Kidney (tissue), 14 donors: ENCODE results near the gene EPHA1. TPM values are rescaled to one million over a fixed set of nuclear protein-coding genes. Genes with fewer than 3 reads are reported as not detected.

ENCODE experiments used
- DNase-seq, 5 donors: peaks; one replicate each; pipeline ENCODE4 v3.0.0-alpha.2; 2013 to 2020
- FAIRE-seq: peaks from 2 replicates; lab custom pipeline; 2012; peaks lifted over from hg19 to GRCh38; lab: Jason Lieb, UNC
- H3K27ac ChIP-seq, 2 donors: one replicate each; pipeline ENCODE4 v1.7.0; 2013; ENCODE audit warnings: low read depth in 2 of 2, low read length in 2 of 2, inconsistent platforms in 1 of 2
- H3K27me3 ChIP-seq: one replicate; pipeline ENCODE4 v1.7.1; 2013; ENCODE audit warnings: low read length, inconsistent platforms; ENCODE audit not compliant: control insufficient read depth, insufficient read depth
- H3K36me3 ChIP-seq, 3 donors: one replicate each; pipeline versions ENCODE4 v1.7.0 to v1.7.1; 2013; ENCODE audit warnings: low read length in 3 of 3, control low read depth in 1 of 3, inconsistent platforms in 1 of 3; ENCODE audit not compliant: insufficient read depth in 3 of 3, control insufficient read depth in 2 of 3
- H3K4me1 ChIP-seq, 3 donors: one replicate each; pipeline versions ENCODE4 v1.7.0 to v1.7.1; 2013; ENCODE audit warnings: low read length in 3 of 3, inconsistent platforms in 1 of 3, low read depth in 1 of 3; ENCODE audit not compliant: control insufficient read depth in 2 of 3, insufficient read depth in 2 of 3
- H3K4me3 ChIP-seq, 3 donors: one replicate each; pipeline versions ENCODE4 v1.7.0 to v1.8.1; 2013; ENCODE audit warnings: low read length in 3 of 3, control low read depth in 1 of 3, inconsistent platforms in 1 of 3
- H3K9ac ChIP-seq, 3 donors: one replicate each; pipeline versions ENCODE4 v1.7.0 to v1.7.1; 2013; ENCODE audit warnings: low read length in 3 of 3, control low read depth in 1 of 3, inconsistent platforms in 1 of 3
- H3K9me3 ChIP-seq, 3 donors: one replicate each; pipeline versions ENCODE4 v1.7.0 to v1.7.1; 2013; ENCODE audit warnings: low read length in 3 of 3, control low read depth in 1 of 3, inconsistent platforms in 1 of 3; ENCODE audit not compliant: control insufficient read depth in 2 of 3, insufficient read depth in 1 of 3
- intact Hi-C: fragments of 100-400 bp; cut with DNase I; formaldehyde crosslinking; loops from one replicate; pipeline ENCODE4 v1.11.1; 2022
- polyA plus RNA-seq: library from polyadenylated mRNA; stranded (reverse); fragments of 350-450 nt; fragmentation: Illumina TruSeq; extraction: RNeasy Lipid Tissue Mini Kit (QIAGEN cat#74804); gene quantifications from one replicate; pipeline ENCODE4 v1.2.3, GENCODE V29; 2014; ENCODE audit warnings: low read depth, low replicate concordance; ENCODE audit not compliant: insufficient read depth
- total RNA-seq: library from RNA; stranded (reverse); fragmentation: NEBNext Ultra II Directional; extraction: Animal tissue kit (Norgen Biotek cat#: 25700); gene quantifications from one replicate; pipeline ENCODE4 v1.2.1, GENCODE V29; 2021
- TF ChIP-seq, protein P1 (sequence below): IDR thresholded peaks from 3 replicates; pipeline ENCODE4 v1.5.1; 2012; ENCODE audit warnings: mild to moderate bottlenecking, moderate library complexity, borderline replicate concordance; ENCODE audit not compliant: insufficient read depth; ENCODE audit errors: extremely low read depth
- donor health status: control.
- donor health status: control.
- donor health status: control.
- donor health status: control.
- donor health status: control.
- donor health status: DM: yes; HTN: yes; CAD: no.
- donor health status: Normal renal cell carcinoma (clear cell type).

The EPHA1 gene
- total and polyA plus RNA-seq, 2 donors from 2014 or later, result 6.9 to 22.3 TPM

DNA sequence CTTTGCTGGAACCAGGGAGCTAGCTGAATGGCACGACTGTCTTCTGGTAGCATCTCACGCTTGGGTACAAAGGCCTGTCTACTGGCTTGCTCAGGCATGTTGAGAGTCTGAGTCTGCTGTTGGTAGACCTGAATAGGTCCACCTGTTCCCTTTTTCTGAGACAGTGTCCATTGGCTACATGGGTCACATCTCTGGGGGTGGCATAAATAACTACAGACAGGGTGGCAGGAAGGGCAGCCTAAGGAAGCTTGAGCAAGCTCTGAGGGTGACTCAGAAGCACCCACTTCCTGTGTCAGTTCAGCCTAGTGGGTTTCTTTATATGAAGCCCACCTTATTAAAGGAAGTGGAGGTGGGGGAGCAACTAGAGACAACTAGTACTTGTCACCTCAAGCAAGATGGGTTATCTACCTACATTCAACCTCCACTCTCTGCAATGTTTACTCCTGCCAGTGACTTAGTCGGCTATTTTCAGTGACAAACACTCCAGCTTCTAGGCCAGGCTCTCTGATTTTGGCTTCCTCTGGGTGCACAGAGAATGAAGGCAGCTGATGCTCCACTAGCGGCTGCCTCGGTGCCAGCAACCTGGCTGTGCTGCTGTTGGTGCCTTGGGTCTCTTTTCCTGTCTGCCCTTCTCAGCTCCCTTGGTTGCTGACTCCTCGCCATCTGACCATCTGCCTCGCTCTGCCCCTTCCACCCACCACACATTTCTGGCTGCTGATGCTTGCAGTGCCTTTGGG, 33.2 kb downstream of the EPHA1 start:
- H3K27ac ChIP-seq, result no peak overlapping the region
- H3K4me3 ChIP-seq, result no peak overlapping the region
- no peaks in the 10 kb centered on the region for H3K36me3 ChIP-seq
- H3K9ac ChIP-seq, result no peak overlapping the region
- H3K4me1 ChIP-seq, result peaks cover 3 to 6% (median 3%) of the 10 kb centered on the region in 3 donors
- TF ChIP-seq, protein P1, sequence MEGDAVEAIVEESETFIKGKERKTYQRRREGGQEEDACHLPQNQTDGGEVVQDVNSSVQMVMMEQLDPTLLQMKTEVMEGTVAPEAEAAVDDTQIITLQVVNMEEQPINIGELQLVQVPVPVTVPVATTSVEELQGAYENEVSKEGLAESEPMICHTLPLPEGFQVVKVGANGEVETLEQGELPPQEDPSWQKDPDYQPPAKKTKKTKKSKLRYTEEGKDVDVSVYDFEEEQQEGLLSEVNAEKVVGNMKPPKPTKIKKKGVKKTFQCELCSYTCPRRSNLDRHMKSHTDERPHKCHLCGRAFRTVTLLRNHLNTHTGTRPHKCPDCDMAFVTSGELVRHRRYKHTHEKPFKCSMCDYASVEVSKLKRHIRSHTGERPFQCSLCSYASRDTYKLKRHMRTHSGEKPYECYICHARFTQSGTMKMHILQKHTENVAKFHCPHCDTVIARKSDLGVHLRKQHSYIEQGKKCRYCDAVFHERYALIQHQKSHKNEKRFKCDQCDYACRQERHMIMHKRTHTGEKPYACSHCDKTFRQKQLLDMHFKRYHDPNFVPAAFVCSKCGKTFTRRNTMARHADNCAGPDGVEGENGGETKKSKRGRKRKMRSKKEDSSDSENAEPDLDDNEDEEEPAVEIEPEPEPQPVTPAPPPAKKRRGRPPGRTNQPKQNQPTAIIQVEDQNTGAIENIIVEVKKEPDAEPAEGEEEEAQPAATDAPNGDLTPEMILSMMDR, result no peak
- FAIRE-seq, result no peak
- H3K27me3 ChIP-seq, result no peaks in the 10 kb centered on the region
- DNase-seq, result peak in 1 of 5 donors; percentile 51
- intact Hi-C loops, result no loop called here
- H3K9me3 ChIP-seq, result no peaks in the 10 kb centered on the region

DNA sequence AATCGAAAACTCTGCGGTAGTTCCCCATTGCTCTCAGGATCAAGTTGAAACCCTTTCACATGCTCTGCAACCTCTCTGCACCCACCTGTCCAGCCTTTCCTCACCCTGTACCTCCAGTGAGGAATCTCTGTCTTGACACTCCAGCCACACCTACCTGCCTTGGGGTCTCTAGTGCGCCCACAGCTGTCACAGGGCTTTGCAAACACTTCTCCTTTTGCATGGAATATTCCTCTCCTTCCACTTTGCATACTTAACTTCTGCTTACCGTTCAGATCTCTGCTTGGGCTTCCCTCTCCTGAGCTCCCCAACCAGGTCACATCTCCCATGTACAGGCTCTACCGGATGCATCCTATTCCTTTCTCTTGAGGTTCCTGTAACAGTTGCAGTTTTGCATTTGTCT, 34.1 kb downstream of the EPHA1 start:
- Histone ChIP-seq H3K36me3 (no peaks in the 10 kb centered on the region), H3K4me3 (no peak overlapping the region), H3K9me3 (no peaks in the 10 kb centered on the region), H3K27ac (no peak overlapping the region), H3K27me3 (no peaks in the 10 kb centered on the region), H3K4me1 (peaks cover 0 to 6% (median 2%) of the 10 kb centered on the region in 3 donors), H3K9ac (no peak overlapping the region)
- TF ChIP-seq, protein P1, result no peak
- intact Hi-C loops, result no loop called here
- FAIRE-seq, result no peak
- DNase-seq, result peak in 1 of 5 donors; percentile 21

DNA sequence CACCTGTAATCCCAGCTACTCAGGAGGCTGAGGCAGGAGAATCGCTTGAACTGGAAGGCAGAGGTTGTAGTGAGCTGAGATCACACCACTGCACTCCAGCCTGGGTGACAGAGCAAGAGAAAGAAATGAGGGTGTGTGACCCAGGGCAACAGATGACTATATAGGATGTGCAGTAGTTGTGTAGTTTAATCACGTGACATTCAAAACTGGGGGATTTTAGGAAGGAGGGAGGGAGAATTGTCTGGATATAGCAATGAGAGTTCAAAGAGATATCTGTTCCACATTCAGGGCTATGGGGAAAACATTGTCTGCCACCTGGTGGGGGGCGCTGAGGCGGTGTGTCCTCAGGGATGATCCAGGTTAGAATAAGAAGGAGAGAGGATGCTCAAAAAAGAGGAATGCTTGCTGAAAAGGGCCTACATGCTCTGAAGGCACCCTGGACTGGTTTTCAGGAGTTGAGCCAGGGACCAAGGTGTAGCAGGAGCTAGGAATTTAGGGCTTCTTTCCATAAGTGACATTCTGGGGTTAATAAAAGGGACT, 35.3 kb downstream of the EPHA1 start:
- TF ChIP-seq, protein P1, result no peak
- DNase-seq (peak in 1 of 5 donors; percentile 14), FAIRE-seq (no peak)
- Histone ChIP-seq H3K27ac (no peak overlapping the region), H3K9ac (no peak overlapping the region), H3K36me3 (no peaks in the 10 kb centered on the region), H3K27me3 (no peaks in the 10 kb centered on the region), H3K4me1 (peaks cover 0 to 6% (median 0%) of the 10 kb centered on the region in 3 donors), H3K9me3 (no peaks in the 10 kb centered on the region), H3K4me3 (no peak overlapping the region)
- intact Hi-C loops, result no loop called here
